PC-9 (cell line): ENCODE data around the gene SLC9A3. TPM values are rescaled to one million over a fixed set of nuclear protein-coding genes. Genes with fewer than 3 reads are reported as not detected.

Source experiments
- BruUV-seq: library from RNA; stranded (reverse); fragments of 400-500 nt; replicated peaks from 2 replicates; lab custom pipeline; 2021; lab: Mats Ljungman, UMichigan
- CTCF ChIA-PET: fragments of 300-600 bp; sonication (Branson Sonifier 250); formaldehyde crosslinking; loops from one replicate; lab custom pipeline; 2022; ENCODE audit warnings: antibody characterized with exemption; lab: Charles Lee
- POLR2A ChIA-PET: fragments of 300-600 bp; sonication (Branson Sonifier 250); formaldehyde crosslinking; loops from one replicate; lab custom pipeline; 2022; ENCODE audit warnings: antibody characterized with exemption; ENCODE audit not compliant: unreplicated experiment; lab: Charles Lee
- DNase-seq, 2 experiments: peaks; one replicate each; pipeline versions ENCODE4 v3.0.0 to v3.0.0-alpha.2; 2015 to 2022; ENCODE audit warnings: mixed read lengths in 1 of 2
- H2AFZ ChIP-seq: fragments of 200-600 bp; sonication (generic); 2 replicates; pipeline ENCODE4 v1.8.1; 2017; ENCODE audit warnings: antibody characterized with exemption
- H3F3A ChIP-seq: fragments of 200-600 bp; sonication (generic); 2 replicates; pipeline ENCODE4 v1.8.1; 2017; ENCODE audit warnings: antibody characterized with exemption, mild to moderate bottlenecking, low read depth; ENCODE audit not compliant: insufficient read depth
- H3K27ac ChIP-seq: fragments of 200-600 bp; sonication (generic); 2 replicates; pipeline ENCODE4 v1.6.1; 2016; ENCODE audit warnings: mixed run types
- H3K27me3 ChIP-seq: fragments of 200-600 bp; sonication (generic); 2 replicates; pipeline ENCODE4 v1.6.1; 2016; ENCODE audit warnings: low read depth, mixed run types; ENCODE audit not compliant: insufficient read depth
- H3K36me3 ChIP-seq: fragments of 200-600 bp; sonication (generic); 2 replicates; pipeline ENCODE4 v1.6.1; 2016; ENCODE audit warnings: low read depth, mixed run types
- H3K4me1 ChIP-seq: fragments of 200-600 bp; sonication (generic); replicated peaks from 2 replicates; pipeline ENCODE4 v1.6.1; 2016; ENCODE audit warnings: mixed run types; ENCODE audit not compliant: insufficient read depth
- H3K4me2 ChIP-seq: fragments of 200-600 bp; sonication (generic); 2 replicates; pipeline ENCODE4 v1.6.1; 2017; ENCODE audit warnings: mixed run types
- H3K4me3 ChIP-seq: fragments of 200-600 bp; sonication (generic); 2 replicates; pipeline ENCODE4 v1.6.1; 2016; ENCODE audit warnings: mixed run types
- H3K79me2 ChIP-seq: fragments of 200-600 bp; sonication (generic); 2 replicates; pipeline ENCODE4 v1.6.1; 2017; ENCODE audit warnings: low read depth, mixed run types
- H3K9me2 ChIP-seq: fragments of 200-600 bp; sonication (generic); 2 replicates; pipeline ENCODE4 v1.8.1; 2017; ENCODE audit warnings: mild to moderate bottlenecking; ENCODE audit not compliant: insufficient read depth
- H3K9me3 ChIP-seq: fragments of 200-600 bp; sonication (generic); 2 replicates; pipeline ENCODE4 v1.8.1; 2016; ENCODE audit warnings: low read depth; ENCODE audit not compliant: insufficient read depth
- H4K20me1 ChIP-seq: fragments of 200-600 bp; sonication (generic); 2 replicates; pipeline ENCODE4 v1.8.1; 2017; ENCODE audit not compliant: insufficient read depth
- CTCF ChIP-seq: fragments of 200-600 bp; sonication (generic); conservative IDR thresholded peaks from 2 replicates; pipeline ENCODE4 v1.6.1; 2017; ENCODE audit warnings: mixed run types, antibody characterized with exemption, mild to moderate bottlenecking, moderate library complexity
- EZH2 ChIP-seq: fragments of 200-600 bp; sonication (generic); IDR thresholded peaks from 2 replicates; pipeline ENCODE4 v1.8.0; 2017; ENCODE audit warnings: antibody characterized with exemption, low read depth
- intact Hi-C: fragments of 100-400 bp; cut with micrococcal nuclease; formaldehyde crosslinking; loops from one replicate; pipeline ENCODE4 v1.10.0; 2022; ENCODE audit not compliant: unreplicated experiment
- total RNA-seq: library from RNA; stranded (reverse); gene quantifications from 2 replicates; pipeline ENCODE4 v1.2.3, GENCODE V29; 2021

The SLC9A3 gene
- total RNA-seq, 1 experiment from 2014 or later: 5.6 TPM

- no peak for TF ChIP-seq EZH2
- no peak for TF ChIP-seq CTCF
- Histone ChIP-seq H3K27ac (no peak overlapping the region), H3F3A (peaks cover 21% of the 10 kb centered on the region), H3K9me3 (no peaks in the 10 kb centered on the region), H2AFZ (no peak overlapping the region), H4K20me1 (peaks cover 27% of the 10 kb centered on the region), H3K79me2 (peaks cover 70% of the 10 kb centered on the region), H3K4me2 (no peak overlapping the region), H3K4me1 (peaks cover 23% of the 10 kb centered on the region), H3K27me3 (no peaks in the 10 kb centered on the region), H3K4me3 (no peak overlapping the region), H3K9me2 (no peaks in the 10 kb centered on the region), H3K36me3 (peaks cover 63% of the 10 kb centered on the region)
- ChIA-PET CTCF (no interaction called here), POLR2A (no interaction called here)
- BruUV-seq: no TSS peak
- intact Hi-C loops: loop anchor here (5.0 kb wide), 1 partner anchor 456 kb away; no protein-coding TSS in a partner anchor
- DNase-seq: no peak
These were observed 67.7 kb downstream of the SLC9A3 start for GRCh38 chr5:456351-457194.

- CTCF ChIA-PET: no interaction called here
These were observed 68.4 kb downstream of the SLC9A3 start for GRCh38 chr5:455806-456205.

GRCh38 chr5:454936-455335 lies 69.3 kb downstream of the SLC9A3 start:
- Histone ChIP-seq H3F3A (peaks cover 21% of the 10 kb centered on the region), H3K36me3 (peaks cover 68% of the 10 kb centered on the region), H3K27me3 (no peaks in the 10 kb centered on the region), H3K27ac (no peak overlapping the region), H3K4me3 (no peak overlapping the region), H2AFZ (no peak overlapping the region), H4K20me1 (peaks cover 31% of the 10 kb centered on the region), H3K4me1 (peaks cover 23% of the 10 kb centered on the region), H3K9me3 (no peaks in the 10 kb centered on the region), H3K4me2 (no peak overlapping the region), H3K9me2 (no peaks in the 10 kb centered on the region), H3K79me2 (peaks cover 62% of the 10 kb centered on the region)
- no peak for DNase-seq
- intact Hi-C loops: loop anchor here (5.0 kb wide), 1 partner anchor 457 kb away; no protein-coding TSS in a partner anchor
- BruUV-seq: no TSS peak
- ChIA-PET POLR2A (no interaction called here), CTCF (no interaction called here)
- no peak for TF ChIP-seq CTCF
- no peak for TF ChIP-seq EZH2

More at GRCh38 chr5:455806-456205, 68.4 kb downstream of the SLC9A3 start:
- Histone ChIP-seq H3K27ac (no peak overlapping the region), H4K20me1 (peaks cover 27% of the 10 kb centered on the region), H3K4me3 (no peak overlapping the region), H3K79me2 (peaks cover 71% of the 10 kb centered on the region), H3K4me1 (peaks cover 23% of the 10 kb centered on the region), H2AFZ (no peak overlapping the region), H3K36me3 (peaks cover 69% of the 10 kb centered on the region), H3K27me3 (no peaks in the 10 kb centered on the region), H3F3A (peaks cover 21% of the 10 kb centered on the region), H3K4me2 (no peak overlapping the region), H3K9me2 (no peaks in the 10 kb centered on the region), H3K9me3 (no peaks in the 10 kb centered on the region)
- no peak for DNase-seq
- POLR2A ChIA-PET: interaction anchor here (0.7 kb wide), 1 partner anchor 1317 kb away, joined by 4 read pairs; no protein-coding TSS in a partner anchor
- TF ChIP-seq CTCF: no peak
- TF ChIP-seq EZH2: no peak
- no TSS peak for BruUV-seq
- intact Hi-C loops: loop anchor here (5.0 kb wide), 1 partner anchor 456 kb away; no protein-coding TSS in a partner anchor
